Ascending aorta (tissue), 2 donors: ENCODE data around the gene TRAF3. TPM values are rescaled to one million over a fixed set of nuclear protein-coding genes. Genes with fewer than 3 reads are reported as not detected.

Source experiments
- DNase-seq, 2 donors: peaks; one replicate each; pipeline ENCODE4 v3.0.0-alpha.2; 2019; ENCODE audit warnings: low spot score in 2 of 2
- H3K27ac ChIP-seq, 2 donors: fragments of 200-600 bp; sonication (generic); one replicate each; pipeline ENCODE4 v1.5.1; 2016 to 2017; ENCODE audit warnings: mild to moderate bottlenecking in 1 of 2
- H3K27me3 ChIP-seq: fragments of 200-600 bp; sonication (generic); one replicate; pipeline ENCODE4 v1.5.1; 2017
- H3K36me3 ChIP-seq, 2 donors: fragments of 200-600 bp; sonication (generic); one replicate each; pipeline ENCODE4 v1.5.1; 2016
- H3K4me1 ChIP-seq, 2 donors: fragments of 200-600 bp; sonication (generic); one replicate each; pipeline ENCODE4 v1.5.1; 2016 to 2017; ENCODE audit warnings: mild to moderate bottlenecking in 1 of 2
- H3K4me3 ChIP-seq, 2 donors: fragments of 200-600 bp; sonication (generic); one replicate each; pipeline ENCODE4 v1.5.1; 2016 to 2017; ENCODE audit warnings: mild to moderate bottlenecking in 1 of 2
- H3K9me3 ChIP-seq, 2 donors: fragments of 200-600 bp; sonication (generic); one replicate each; pipeline ENCODE4 v1.5.1; 2016
- intact Hi-C: fragments of 100-400 bp; cut with DNase I; formaldehyde crosslinking; loops from one replicate; pipeline ENCODE4 v1.15.1; 2023
- total RNA-seq: library from RNA; depleted of rRNA; stranded (reverse); fragments of >200 nt; gene quantifications from one replicate; pipeline ENCODE4 v1.1.0, GENCODE V29; 2016
- TF ChIP-seq, protein P1 (sequence below), 3 experiments: fragments of 200-600 bp in 2 of 3; fragments of 450-650 bp in 1 of 3; sonication (generic) in 2 of 3; IDR thresholded peaks; one replicate each; pipeline ENCODE4 v1.5.1; 2016 to 2019; ENCODE audit warnings: antibody characterized with exemption in 3 of 3, mild to moderate bottlenecking in 1 of 3, moderate library complexity in 1 of 3

TRAF3 gene
- total RNA-seq, 1 donor from 2014 or later, result 12.2 TPM

- H3K4me1 ChIP-seq, result no peaks in the 10 kb centered on the region
- no peak overlapping the region for H3K4me3 ChIP-seq
- no peaks in the 10 kb centered on the region for H3K9me3 ChIP-seq
- H3K27me3 ChIP-seq, result no peaks in the 10 kb centered on the region
- H3K36me3 ChIP-seq, result peaks cover 11 to 14% of the 10 kb centered on the region in 2 donors
- intact Hi-C loops, result no loop called here
- TF ChIP-seq, protein P1, sequence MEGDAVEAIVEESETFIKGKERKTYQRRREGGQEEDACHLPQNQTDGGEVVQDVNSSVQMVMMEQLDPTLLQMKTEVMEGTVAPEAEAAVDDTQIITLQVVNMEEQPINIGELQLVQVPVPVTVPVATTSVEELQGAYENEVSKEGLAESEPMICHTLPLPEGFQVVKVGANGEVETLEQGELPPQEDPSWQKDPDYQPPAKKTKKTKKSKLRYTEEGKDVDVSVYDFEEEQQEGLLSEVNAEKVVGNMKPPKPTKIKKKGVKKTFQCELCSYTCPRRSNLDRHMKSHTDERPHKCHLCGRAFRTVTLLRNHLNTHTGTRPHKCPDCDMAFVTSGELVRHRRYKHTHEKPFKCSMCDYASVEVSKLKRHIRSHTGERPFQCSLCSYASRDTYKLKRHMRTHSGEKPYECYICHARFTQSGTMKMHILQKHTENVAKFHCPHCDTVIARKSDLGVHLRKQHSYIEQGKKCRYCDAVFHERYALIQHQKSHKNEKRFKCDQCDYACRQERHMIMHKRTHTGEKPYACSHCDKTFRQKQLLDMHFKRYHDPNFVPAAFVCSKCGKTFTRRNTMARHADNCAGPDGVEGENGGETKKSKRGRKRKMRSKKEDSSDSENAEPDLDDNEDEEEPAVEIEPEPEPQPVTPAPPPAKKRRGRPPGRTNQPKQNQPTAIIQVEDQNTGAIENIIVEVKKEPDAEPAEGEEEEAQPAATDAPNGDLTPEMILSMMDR (IDR thresholded peaks at IDR 0.05), result no peak
- no peak overlapping the region for H3K27ac ChIP-seq
- no peak for DNase-seq
Observed at GRCh38 chr14:102731871-102732800, 45.1 kb upstream of the TRAF3 start.

DNA sequence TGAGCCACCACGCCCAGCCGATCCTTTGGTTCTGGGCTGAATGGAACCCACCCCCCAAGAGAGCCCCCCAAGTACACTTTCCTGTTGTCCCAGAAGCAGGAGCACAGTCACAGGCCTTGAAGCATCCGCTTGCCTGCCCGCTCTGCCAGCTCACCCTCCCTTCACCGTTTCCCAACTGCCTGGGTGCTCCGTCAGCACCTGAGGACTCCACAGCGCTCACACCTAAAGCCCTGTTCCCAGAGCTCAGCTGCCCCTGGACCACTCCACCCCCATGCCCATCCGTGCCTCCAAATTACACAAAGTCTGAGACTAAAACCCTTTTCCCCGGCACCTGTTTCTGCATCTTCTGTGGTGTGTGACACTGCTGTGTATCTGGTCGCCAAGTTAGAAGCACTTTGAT is 44.3 kb upstream of the TRAF3 start:
- Histone ChIP-seq H3K4me3 (no peak overlapping the region), H3K9me3 (no peaks in the 10 kb centered on the region), H3K27ac (no peak overlapping the region), H3K36me3 (peaks cover 6 to 8% of the 10 kb centered on the region in 2 donors), H3K27me3 (no peaks in the 10 kb centered on the region), H3K4me1 (no peaks in the 10 kb centered on the region)
- intact Hi-C loops, result no loop called here
- TF ChIP-seq, protein P1 (IDR thresholded peaks at IDR 0.05), result no peak
- no peak for DNase-seq

GRCh38 chr14:102733326-102733725 is 43.9 kb upstream of the TRAF3 start:
- no peak overlapping the region for H3K4me3 ChIP-seq
- H3K4me1 ChIP-seq, result no peaks in the 10 kb centered on the region
- no peak for DNase-seq
- no peaks in the 10 kb centered on the region for H3K9me3 ChIP-seq
- intact Hi-C loops, result no loop called here
- TF ChIP-seq, protein P1 (IDR thresholded peaks at IDR 0.05), result no peak
- H3K27ac ChIP-seq, result no peak overlapping the region
- H3K27me3 ChIP-seq, result no peaks in the 10 kb centered on the region
- peaks cover 2 to 5% of the 10 kb centered on the region in 2 donors for H3K36me3 ChIP-seq

GRCh38 chr14:102734436-102734835 is 42.8 kb upstream of the TRAF3 start:
- H3K4me3 ChIP-seq, result no peak overlapping the region
- no peaks in the 10 kb centered on the region for H3K27me3 ChIP-seq
- no peak for DNase-seq
- H3K36me3 ChIP-seq, result no peaks in the 10 kb centered on the region
- no peaks in the 10 kb centered on the region for H3K4me1 ChIP-seq
- intact Hi-C loops, result no loop called here
- no peaks in the 10 kb centered on the region for H3K9me3 ChIP-seq
- TF ChIP-seq, protein P1 (IDR thresholded peaks at IDR 0.05), result no peak
- H3K27ac ChIP-seq, result no peak overlapping the region

DNA sequence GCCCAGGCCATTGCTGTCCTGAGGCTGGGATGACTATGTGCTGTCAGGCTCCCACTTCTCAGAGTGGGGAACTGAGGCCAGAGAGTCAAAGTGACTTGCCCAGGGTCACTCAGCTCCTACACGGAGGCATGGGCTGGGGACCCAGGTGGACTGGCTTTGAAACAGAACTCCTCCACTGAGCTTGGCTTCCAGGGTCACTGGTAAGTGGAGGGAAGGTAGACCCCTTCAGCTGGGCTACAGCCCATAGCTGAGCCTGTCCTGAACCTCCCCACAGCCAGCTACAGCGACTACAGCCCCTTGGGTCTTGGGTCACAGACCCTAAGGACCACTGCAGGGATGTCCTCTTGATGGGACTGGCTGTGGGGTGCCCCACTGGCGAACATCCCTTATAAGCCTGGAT is 40.3 kb upstream of the TRAF3 start:
- Histone ChIP-seq H3K9me3 (peaks cover 0 to 13% of the 10 kb centered on the region in 2 donors), H3K27me3 (no peaks in the 10 kb centered on the region), H3K36me3 (no peaks in the 10 kb centered on the region), H3K4me3 (no peak overlapping the region), H3K4me1 (no peaks in the 10 kb centered on the region), H3K27ac (no peak overlapping the region)
- TF ChIP-seq, protein P1 (IDR thresholded peaks at IDR 0.05), result no peak
- DNase-seq, result no peak
- intact Hi-C loops, result no loop called here
